Stimulated activated effector memory CD8-positive, alpha-beta T cell treated with anti-CD3 and anti-CD28 coated beads, Interleukin-12 subunit alpha, Interleukin-12 subunit beta, amount 100 ng/mL, for 72 hours (primary cell): ENCODE data around the gene NUAK1.
A peak's percentile ranks its signal among the peaks of the same experiment; 100 is the strongest.

Experiments used
- ATAC-seq: fragments of 150-1000 bp; cut with Tn5 transposase; 2 replicates; pipeline ENCODE4 v1.10.0; 2021
- DNase-seq, 2 donors: peaks; one replicate each; pipeline ENCODE4 v3.0.0; 2021 to 2022; ENCODE audit warnings: low spot score in 2 of 2
- H3K27ac Mint-ChIP-seq: one replicate; pipeline ENCODE4 v1.8.0; 2022; ENCODE audit warnings: mild to moderate bottlenecking, mixed read lengths
- H3K36me3 Mint-ChIP-seq: one replicate; pipeline ENCODE4 v1.8.0; 2022; ENCODE audit warnings: mild to moderate bottlenecking, mixed read lengths
- H3K4me1 Mint-ChIP-seq: one replicate; pipeline ENCODE4 v1.8.0; 2022; ENCODE audit warnings: mixed read lengths
- H3K4me3 Mint-ChIP-seq: one replicate; pipeline ENCODE4 v1.8.0; 2022; ENCODE audit warnings: mild to moderate bottlenecking, mixed read lengths
- H3K9me3 Mint-ChIP-seq: one replicate; pipeline ENCODE4 v1.8.0; 2022; ENCODE audit warnings: mixed read lengths

Gene NUAK1

GRCh38 chr12:106039242-106039641, 99.5 kb downstream of the NUAK1 start:
- DNase-seq (no peak), ATAC-seq (no peak)
- H3K9me3 Mint-ChIP-seq, result no peaks in the 10 kb centered on the region
- H3K27ac Mint-ChIP-seq, result no peak overlapping the region
- H3K4me1 Mint-ChIP-seq, result no peaks in the 10 kb centered on the region
- H3K4me3 Mint-ChIP-seq, result no peak overlapping the region
- H3K36me3 Mint-ChIP-seq, result no peaks in the 10 kb centered on the region

GRCh38 chr12:106037524-106038298, 101.0 kb downstream of the NUAK1 start:
- DNase-seq, result no peak
- no peaks in the 10 kb centered on the region for H3K9me3 Mint-ChIP-seq
- no peak overlapping the region for H3K4me3 Mint-ChIP-seq
- no peak for ATAC-seq
- no peaks in the 10 kb centered on the region for H3K36me3 Mint-ChIP-seq
- no peak overlapping the region for H3K27ac Mint-ChIP-seq
- H3K4me1 Mint-ChIP-seq, result no peaks in the 10 kb centered on the region

- H3K9me3 Mint-ChIP-seq, result no peaks in the 10 kb centered on the region
- H3K4me1 Mint-ChIP-seq, result no peaks in the 10 kb centered on the region
- DNase-seq, result no peak
- H3K36me3 Mint-ChIP-seq, result no peaks in the 10 kb centered on the region
- no peak overlapping the region for H3K4me3 Mint-ChIP-seq
- ATAC-seq, result no peak
- no peak overlapping the region for H3K27ac Mint-ChIP-seq
Observed at GRCh38 chr12:106035421-106035820, 103.3 kb downstream of the NUAK1 start.

- ATAC-seq, result no peak
- H3K36me3 Mint-ChIP-seq, result no peaks in the 10 kb centered on the region
- no peaks in the 10 kb centered on the region for H3K9me3 Mint-ChIP-seq
- no peak overlapping the region for H3K4me3 Mint-ChIP-seq
- H3K4me1 Mint-ChIP-seq, result no peaks in the 10 kb centered on the region
- H3K27ac Mint-ChIP-seq, result no peak overlapping the region
- no peak for DNase-seq
Observed at GRCh38 chr12:106034316-106034715, 104.4 kb downstream of the NUAK1 start.

DNA sequence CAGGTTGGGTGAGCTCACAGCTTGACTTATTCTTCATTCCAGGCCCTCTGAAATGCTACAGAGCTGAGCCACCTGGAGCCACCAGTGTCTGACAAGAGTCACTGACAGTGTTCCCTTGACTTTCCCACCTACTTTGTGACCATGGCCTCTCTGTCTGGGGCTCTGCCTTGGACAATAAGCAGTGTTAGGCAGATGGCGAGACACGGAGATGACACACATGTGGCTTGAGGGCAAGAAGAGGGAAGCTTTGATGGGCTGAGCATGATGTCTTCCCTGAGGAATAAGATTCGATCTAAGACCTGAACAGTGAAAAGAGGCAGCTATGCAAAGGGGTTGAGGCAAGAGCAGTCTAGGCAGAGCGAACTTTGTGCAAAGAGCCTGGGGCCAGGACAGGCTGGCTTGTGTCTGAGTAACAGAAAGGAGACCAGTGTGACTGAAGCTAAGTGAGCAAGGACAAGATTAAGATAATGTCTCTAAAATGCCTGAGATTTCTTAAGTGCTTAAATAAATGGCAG, 105.5 kb downstream of the NUAK1 start:
- Mint-ChIP-seq H3K27ac (no peak overlapping the region), H3K4me3 (no peak overlapping the region), H3K36me3 (no peaks in the 10 kb centered on the region), H3K9me3 (no peaks in the 10 kb centered on the region), H3K4me1 (no peaks in the 10 kb centered on the region)
- ATAC-seq (peak; percentile 19), DNase-seq (no peak)

DNA sequence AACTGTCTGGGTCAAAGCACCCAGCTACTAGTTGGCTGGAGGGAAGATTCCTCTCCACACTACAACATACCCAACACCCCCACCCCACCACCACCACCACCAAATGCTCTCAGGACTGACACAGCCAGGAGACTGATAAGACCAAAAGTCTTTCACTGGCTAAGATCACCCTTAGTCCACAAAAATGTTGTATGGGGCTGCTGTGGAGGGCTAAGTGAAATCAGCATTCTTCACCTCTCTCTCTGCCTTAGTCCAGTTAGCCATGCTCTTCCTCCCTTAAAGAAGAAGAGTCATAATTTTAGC, 106.2 kb downstream of the NUAK1 start:
- ATAC-seq (peak; percentile 24), DNase-seq (no peak)
- Mint-ChIP-seq H3K9me3 (no peaks in the 10 kb centered on the region), H3K36me3 (no peaks in the 10 kb centered on the region), H3K4me3 (no peak overlapping the region), H3K4me1 (no peaks in the 10 kb centered on the region), H3K27ac (no peak overlapping the region)

DNA sequence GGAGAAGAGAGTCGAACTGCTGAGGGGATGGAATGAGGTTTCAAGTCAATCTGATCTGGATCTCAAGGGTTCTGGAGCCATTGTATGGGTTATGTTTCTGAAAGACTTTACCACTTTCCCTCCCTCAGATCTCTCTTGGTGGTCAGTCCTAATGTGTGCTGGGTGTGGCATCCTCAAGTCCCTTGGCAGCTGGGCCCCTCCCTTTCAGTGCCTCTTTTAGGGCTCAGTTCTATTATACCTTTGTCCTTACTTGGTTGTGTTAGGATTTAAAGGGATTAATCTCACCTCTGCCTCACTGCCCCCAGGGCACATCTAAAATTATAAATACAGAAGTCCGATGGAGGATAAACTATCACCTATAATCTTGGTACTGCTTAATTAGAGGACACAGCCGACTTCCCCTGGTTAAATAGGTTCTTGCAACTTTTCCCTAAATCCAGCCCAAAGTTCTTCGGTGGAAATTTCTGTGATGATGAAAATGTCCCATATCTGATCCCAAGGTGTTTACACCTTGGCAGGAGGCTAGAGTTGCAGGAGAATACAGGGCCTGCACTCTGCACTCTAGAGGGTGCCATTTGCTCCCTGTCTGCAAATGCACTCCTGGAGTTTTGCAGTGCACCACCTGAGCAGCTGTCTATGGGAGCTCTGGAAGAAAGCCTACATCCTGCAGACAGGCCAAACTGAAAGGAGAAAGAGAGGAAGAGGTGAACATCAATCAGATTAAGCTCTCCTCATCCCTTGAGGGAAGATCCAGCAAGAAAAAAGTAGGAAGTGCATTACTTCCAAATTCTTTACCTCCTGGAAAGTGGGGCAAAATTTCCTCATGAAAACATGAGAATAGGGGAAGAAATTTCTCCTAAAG, 106.8 kb downstream of the NUAK1 start:
- DNase-seq (no peak), ATAC-seq (no peak)
- Mint-ChIP-seq H3K4me1 (no peaks in the 10 kb centered on the region), H3K36me3 (no peaks in the 10 kb centered on the region), H3K27ac (no peak overlapping the region), H3K4me3 (no peak overlapping the region), H3K9me3 (no peaks in the 10 kb centered on the region)

DNA sequence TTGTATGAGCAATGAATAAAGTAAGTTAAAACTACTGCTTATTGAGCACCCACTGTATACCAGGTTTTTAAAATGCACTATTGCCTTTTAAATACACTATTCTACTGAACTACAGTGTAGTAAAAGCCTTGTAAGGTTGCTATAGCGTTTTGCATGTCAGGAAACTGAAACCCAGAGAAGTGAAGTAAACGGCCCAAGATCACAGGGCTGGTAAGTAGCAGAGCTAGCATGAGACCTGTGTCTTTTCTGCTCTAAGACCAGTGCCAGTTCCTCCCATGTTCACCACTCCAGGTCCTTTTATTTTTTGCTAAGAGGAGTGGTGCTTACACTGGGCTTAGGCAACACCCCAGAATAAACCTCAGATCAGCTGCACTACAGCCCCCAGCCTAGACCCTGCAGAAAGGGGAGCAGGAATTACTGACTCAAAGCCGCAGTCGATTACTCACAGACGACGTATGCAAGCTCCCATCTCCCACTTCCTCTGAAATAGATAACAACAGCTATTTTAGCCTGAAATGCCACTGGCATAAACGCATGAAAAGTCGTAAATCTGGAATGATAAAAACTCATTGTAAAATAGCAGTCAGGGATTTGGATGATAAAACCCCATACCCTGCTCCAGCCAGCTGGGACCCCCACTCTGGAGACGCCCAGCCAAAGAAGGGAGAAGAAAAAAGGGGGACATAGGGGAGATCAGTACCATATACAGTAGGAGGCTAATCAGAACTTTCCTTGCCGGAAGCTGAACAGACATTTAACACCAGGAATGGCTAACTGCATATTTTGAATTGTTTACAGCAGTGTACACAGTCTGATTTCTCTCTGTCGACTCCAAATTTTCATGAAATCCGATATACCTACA, 108.3 kb downstream of the NUAK1 start:
- ATAC-seq, result peak; percentile 50
- no peaks in the 10 kb centered on the region for H3K4me1 Mint-ChIP-seq
- DNase-seq, result no peak

DNA sequence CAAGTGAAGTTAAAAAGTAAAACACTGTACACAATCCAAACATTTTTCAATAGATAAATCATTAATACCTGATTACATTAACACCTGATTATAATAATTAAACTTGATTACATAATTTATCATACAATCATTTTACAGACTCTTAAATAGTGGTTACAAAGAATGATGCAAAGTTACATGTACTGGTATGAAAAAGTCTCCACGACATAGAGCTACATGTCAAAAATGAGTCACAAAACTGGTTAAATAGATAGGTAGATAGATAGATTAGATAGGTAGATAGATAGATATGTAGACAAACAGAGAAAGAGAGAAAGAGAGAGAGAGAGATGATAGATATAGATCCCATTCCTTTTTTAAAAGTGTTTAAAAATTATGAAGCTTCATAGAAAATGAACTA, 109.2 kb downstream of the NUAK1 start:
- H3K27ac Mint-ChIP-seq, result no peak overlapping the region
- no peak for ATAC-seq
- H3K9me3 Mint-ChIP-seq, result no peaks in the 10 kb centered on the region
- no peaks in the 10 kb centered on the region for H3K36me3 Mint-ChIP-seq
- H3K4me3 Mint-ChIP-seq, result no peak overlapping the region
- no peaks in the 10 kb centered on the region for H3K4me1 Mint-ChIP-seq
- DNase-seq, result no peak

More for the DNA sequence above, 108.3 kb downstream of the NUAK1 start:
- Mint-ChIP-seq H3K9me3 (no peaks in the 10 kb centered on the region), H3K4me3 (no peak overlapping the region), H3K27ac (no peak overlapping the region), H3K36me3 (no peaks in the 10 kb centered on the region)

- H3K27ac Mint-ChIP-seq, result no peak overlapping the region
- no peak for DNase-seq
- ATAC-seq, result no peak
- H3K4me1 Mint-ChIP-seq, result no peaks in the 10 kb centered on the region
- H3K36me3 Mint-ChIP-seq, result no peaks in the 10 kb centered on the region
- H3K4me3 Mint-ChIP-seq, result no peak overlapping the region
- no peaks in the 10 kb centered on the region for H3K9me3 Mint-ChIP-seq
Observed at GRCh38 chr12:106027911-106028310, 110.8 kb downstream of the NUAK1 start.

DNA sequence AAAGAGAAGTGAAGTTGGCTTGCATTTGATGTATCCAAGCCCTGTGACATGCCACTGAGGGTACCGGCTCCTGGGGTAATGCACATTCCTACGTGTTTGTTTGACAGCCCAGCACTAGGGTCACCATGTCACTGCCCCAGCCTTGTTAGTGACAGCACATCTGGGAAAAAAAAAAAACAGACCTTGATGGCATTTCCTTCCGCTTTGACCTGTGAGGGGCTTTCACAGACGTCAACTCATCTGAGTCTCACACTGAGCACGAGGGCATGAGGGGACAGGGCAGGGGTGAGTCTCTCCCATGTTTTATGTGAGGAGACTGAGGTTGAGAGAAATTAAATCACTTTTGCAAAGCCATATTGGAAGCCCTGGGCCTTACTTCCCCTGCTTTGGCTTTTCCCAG, 111.5 kb downstream of the NUAK1 start:
- ATAC-seq (no peak), DNase-seq (no peak)
- Mint-ChIP-seq H3K4me1 (no peaks in the 10 kb centered on the region), H3K4me3 (no peak overlapping the region), H3K9me3 (no peaks in the 10 kb centered on the region), H3K27ac (no peak overlapping the region), H3K36me3 (no peaks in the 10 kb centered on the region)

DNA sequence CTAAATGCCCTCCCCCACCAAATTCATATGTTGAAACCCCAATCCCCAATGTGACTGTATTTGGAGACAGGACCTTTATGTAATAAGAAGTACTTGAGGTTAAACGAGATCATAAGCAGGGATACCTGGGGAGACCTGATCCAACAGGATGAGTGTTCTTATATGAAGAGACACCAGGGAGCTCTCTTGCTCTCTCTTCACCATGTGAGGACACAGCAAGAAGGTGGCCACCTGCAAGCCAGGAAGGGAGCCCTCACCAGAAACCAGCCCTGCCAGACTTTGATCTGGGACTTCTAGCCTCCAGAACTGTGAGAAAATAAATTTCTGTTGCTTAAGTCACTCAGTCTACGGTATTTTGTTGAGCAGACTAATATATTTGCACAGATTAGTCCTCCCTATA, 113.6 kb downstream of the NUAK1 start:
- H3K9me3 Mint-ChIP-seq, result no peaks in the 10 kb centered on the region
- no peak for ATAC-seq
- DNase-seq, result no peak

GRCh38 chr12:106023039-106023438, 115.7 kb downstream of the NUAK1 start:
- DNase-seq, result no peak
- no peaks in the 10 kb centered on the region for H3K36me3 Mint-ChIP-seq
- no peaks in the 10 kb centered on the region for H3K4me1 Mint-ChIP-seq
- peaks cover 6% of the 10 kb centered on the region for H3K9me3 Mint-ChIP-seq
- no peak overlapping the region for H3K27ac Mint-ChIP-seq
- no peak for ATAC-seq
- no peak overlapping the region for H3K4me3 Mint-ChIP-seq

More for the DNA sequence above, 113.6 kb downstream of the NUAK1 start:
- Mint-ChIP-seq H3K4me1 (no peaks in the 10 kb centered on the region), H3K4me3 (no peak overlapping the region), H3K36me3 (no peaks in the 10 kb centered on the region), H3K27ac (no peak overlapping the region)

DNA sequence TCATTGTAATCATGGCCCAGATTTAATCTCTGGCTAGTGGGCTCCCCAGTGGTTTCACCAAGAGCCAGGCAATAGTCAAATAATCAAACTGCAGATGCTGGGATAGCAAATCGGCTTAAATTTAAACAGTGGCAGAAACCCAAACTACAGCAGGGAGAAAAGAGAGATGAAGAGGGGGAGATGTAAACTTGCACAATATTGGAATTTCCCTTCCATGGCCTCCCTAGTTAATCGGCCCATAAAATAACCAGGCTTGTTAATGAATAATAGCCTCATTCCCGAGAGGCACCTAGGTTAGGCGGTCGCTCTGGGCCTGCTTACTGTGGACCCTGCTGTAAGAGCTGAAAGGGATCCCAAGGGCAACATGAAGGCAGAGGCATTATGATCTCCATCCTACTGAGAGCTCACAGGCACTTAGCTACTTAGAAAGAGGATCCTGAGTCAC, 116.2 kb downstream of the NUAK1 start:
- DNase-seq, result no peak
- ATAC-seq, result no peak
- Mint-ChIP-seq H3K9me3 (peaks cover 6% of the 10 kb centered on the region), H3K27ac (no peak overlapping the region), H3K4me1 (no peaks in the 10 kb centered on the region), H3K36me3 (no peaks in the 10 kb centered on the region), H3K4me3 (no peak overlapping the region)

GRCh38 chr12:106021516-106021915, 117.2 kb downstream of the NUAK1 start:
- ATAC-seq, result no peak
- DNase-seq, result no peak
- Mint-ChIP-seq H3K27ac (no peak overlapping the region), H3K4me1 (no peaks in the 10 kb centered on the region), H3K4me3 (no peak overlapping the region), H3K36me3 (no peaks in the 10 kb centered on the region), H3K9me3 (peaks cover 6% of the 10 kb centered on the region)
